GM18511 (cell line): Measurements from ENCODE around the gene FCER1A.

ENCODE experiments used
- ATAC-seq: cut with Tn5 transposase; IDR thresholded peaks from one replicate; pipeline ENCODE4 v1.9.1; 2021; ENCODE audit warnings: mild to moderate bottlenecking, moderate library complexity; ENCODE audit not compliant: unreplicated experiment

FCER1A gene

DNA sequence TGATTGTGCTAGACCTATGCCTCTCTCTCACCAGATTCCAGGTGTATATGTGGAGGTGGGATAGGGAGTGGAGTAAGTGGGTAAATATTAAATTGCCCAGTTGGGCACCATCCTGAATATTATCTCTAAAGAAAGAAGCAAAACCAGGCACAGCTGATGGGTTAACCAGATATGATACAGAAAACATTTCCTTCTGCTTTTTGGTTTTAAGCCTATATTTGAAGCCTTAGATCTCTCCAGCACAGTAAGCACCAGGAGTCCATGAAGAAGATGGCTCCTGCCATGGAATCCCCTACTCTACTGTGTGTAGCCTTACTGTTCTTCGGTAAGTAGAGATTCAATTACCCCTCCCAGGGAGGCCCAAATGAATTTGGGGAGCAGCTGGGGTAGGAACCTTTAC lies at the start of gene FCER1A:
Gene FCER1A, plus strand, starts transcription at position 242 of the 400 bp plus-strand sequence. Its CDS starts 29 bp downstream, at position 271.
- ATAC-seq: no peak

DNA sequence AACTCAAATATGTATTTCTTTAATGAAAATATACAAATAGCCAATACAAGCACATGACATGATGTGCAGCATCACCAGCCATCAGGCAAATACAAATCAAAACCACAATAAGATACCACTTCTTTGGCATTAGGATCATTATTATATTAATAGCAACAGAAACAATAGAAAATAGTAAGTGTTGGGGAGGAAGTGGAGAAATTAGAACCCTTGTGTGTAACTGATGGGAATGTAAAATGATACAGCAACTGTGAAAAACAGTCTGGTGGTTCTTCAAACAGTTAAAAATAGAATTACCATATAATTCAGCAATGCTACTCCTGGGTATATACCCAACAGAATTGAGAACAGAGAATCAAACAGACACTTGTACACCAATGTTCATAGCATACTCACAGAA lies 40.8 kb upstream of the FCER1A start:
- ATAC-seq: no peak

DNA sequence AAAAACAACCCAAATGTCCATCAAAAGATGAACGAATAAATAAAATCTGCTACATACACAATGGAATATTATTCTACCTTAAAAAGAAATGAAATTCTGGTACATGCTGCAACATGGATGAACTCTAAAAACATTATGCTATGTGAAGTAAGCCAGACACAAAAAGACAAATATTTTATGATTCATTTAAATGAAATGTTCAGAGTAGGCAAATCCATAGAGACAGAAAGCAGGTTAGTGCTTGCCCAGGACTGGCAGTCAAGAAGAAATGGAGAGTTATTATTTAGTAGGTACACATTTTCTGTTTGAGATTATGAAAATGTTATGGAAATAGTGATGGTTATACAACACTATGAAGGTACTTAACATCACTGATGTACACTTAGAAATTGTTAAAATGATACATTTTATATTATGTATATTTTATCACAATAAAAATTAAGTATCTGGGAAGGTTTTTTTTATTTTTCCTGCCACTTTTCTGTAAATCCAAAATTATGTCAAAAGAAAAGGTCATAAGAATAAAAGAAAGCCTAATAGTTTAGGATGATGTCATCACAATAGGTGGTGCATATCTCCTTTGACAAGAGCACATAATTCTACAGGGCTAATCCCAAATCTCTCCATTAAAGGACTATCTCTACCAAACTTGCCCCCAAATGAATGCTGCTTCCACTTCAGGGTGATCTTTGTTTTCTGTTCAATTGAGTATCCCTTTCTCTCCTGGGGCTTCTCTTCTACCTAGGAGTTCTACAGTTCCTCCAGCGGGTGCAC lies 40.2 kb upstream of the FCER1A start:
- no peak for ATAC-seq

DNA sequence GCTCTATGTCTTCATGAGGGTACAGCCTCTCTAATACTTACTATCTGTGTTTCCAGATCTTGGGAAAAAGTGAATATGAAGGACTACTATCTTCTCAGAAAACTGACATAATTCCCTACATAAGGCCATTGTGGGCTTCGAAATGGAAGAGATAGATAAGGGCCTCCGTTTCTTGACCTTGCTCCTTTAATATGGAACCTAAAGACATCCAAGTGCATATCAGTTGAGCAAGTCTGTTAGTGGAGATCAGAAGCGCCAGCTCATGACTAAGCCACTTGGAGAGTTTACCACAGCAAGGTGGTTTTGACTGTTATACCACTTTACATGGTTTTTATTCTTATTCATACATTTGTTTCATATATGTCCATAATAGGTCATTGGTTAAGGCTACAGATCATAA lies 35.3 kb upstream of the FCER1A start:
- ATAC-seq: no peak

DNA sequence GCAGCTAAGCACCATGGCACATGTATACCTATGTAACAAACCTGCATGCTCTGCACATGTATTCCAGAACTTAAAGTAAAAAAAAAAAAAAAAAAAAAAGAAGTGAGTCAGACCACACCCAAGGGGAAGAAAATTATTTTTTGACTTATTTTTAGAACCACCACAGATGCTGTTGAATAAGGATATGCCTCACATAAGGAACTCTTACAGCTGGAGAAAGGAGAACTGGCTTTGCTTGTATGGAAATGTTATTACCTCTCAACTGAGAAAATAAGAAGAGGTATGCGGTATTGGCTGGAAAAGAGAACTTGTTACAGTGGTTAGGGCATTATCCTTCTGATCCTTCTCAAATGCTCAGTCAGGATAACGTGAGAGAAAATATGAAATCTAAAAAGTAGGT lies 27.5 kb upstream of the FCER1A start:
- ATAC-seq: no peak

DNA sequence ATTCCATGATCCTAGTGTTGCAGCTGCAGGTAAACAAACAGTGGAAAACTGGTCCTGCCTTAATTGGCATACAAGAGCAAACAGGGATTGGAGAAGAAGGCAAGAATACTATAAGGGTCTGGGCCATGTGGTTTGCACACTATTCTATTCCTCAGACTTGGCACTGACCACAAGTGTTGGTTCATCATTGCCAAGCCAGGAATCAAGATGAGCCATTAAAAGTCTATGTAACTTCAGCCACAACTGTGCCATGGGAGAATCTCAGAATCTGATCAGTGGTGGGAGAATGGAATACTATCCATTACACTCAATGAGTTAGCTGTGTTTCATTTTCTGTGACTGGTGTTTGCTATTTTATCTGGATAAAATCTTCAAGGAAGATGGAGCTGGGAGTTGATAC lies 26.2 kb upstream of the FCER1A start:
- no peak for ATAC-seq

DNA sequence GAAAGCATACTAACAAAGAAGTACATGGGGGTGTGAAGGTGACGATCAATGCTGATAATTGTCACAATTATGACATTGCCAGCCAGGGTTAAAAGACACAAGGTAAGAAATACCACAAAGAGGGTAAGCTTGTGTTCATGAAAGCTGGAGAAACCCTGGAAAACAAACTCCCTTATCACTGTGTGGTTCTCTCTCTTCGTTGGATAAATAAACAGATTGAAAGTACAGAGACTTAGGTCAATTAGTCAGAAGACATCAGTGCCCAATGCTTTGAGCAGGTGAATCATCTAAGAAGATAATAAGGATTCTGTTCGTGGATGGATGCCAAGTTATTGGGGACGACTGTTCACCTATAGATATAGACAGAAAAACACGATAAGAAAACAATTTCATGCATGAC lies 22.4 kb upstream of the FCER1A start:
- no peak for ATAC-seq

DNA sequence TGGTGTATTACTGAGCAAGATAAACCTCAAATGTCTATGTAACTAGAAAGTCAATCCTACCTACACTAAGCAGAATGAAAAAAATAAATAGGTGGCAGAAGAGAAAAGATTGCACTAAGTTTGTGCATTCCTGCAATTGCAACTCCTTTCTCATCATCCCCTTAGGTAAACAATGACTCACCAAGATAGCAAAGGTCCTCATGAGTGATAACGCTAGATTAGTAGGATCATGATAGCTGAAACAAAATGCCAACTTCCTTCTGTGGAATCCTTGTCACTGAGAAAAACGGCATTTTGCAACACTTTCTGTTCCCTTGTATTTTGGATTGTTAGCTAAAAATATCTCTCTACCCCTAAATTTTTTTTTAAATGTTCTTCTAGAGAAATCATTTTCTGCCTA lies 20.0 kb upstream of the FCER1A start:
- ATAC-seq: no peak

DNA sequence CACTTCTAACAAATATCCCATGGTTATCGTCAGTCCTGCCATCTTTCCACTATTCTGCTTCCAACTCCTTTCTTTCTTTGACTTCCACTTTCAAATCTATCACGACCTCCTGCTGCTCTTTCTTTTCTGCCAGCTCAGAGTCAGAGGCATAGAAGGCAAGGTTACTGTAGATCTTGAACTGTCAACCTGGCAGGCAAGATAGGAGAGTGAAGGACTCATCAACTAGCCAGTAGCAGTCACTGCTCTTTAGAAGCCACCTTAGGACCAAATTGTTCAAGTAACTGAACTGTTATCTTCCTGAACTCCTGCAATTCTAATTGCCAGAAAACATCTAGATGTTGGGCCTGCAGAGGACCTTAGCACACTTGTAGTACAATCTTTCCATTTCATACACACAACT lies 13.1 kb upstream of the FCER1A start:
- ATAC-seq: no peak

DNA sequence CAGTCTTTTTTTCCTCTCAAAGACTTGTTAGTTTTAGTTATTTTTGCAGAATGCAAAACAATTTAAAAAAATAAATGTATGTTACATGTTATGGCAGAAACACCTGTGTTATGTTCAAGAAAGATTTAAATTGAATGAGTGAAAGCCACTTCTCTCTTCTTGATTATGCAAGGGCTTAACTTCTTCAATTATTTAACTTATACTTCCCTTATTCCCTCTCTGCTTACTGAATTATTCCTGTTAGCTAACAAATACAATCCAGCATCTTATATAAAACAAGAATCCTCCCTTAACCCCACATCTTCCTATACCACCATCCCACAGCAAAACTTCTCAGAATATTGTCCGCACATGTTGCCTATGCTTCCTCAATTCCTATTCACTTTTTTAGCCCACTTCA lies 10.7 kb upstream of the FCER1A start:
- no peak for ATAC-seq

DNA sequence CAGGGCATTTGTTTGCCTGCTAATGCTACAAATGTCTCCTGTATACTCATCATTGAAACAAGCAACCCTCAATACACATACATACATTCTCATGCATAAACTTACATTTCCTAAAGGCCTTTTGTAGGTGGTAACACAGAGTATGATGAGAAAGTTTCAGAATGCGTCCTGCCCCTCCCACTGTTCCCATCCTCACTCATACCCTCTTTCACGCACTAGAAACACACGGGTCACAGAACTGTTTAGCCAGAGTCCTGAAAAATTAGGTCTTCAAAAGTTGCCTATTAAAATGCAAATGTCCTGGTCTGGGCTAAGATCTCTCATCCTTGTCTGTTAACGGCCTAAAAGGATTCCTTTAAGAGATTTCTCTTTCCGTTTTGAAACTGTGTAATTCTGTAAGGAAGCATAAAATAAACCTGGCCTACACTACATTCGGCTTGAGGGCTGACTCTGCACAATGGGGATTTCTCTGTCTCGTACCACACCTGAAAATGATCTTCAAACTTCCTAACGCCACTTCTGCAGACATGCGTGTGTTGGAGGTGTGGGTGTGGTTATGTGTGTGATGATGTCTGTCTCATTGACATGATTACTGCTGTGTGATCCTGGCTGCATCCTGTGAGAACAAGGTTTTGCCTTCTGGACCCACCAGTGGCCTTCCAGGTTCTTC lies 5.3 kb upstream of the FCER1A start:
- no peak for ATAC-seq

DNA sequence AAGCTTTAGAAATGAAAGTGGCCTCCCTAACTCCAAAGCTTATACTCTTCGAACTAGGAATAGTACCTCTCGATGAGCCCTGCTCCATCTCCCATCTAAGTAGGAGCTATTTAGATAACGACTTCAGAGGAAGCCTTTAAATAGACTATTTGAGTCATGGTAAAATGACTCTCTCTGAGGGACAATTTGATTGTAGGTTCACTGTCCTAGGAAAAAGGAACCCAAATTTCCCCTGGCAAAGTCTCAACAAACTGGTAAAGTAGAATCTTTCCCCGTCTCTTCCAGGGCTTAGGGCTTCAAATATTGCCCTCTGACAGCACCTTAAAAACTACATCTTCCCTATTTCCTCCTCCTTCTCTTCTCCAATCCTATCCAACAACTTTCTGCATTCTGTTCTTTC lies 2.0 kb upstream of the FCER1A start:
- no peak for ATAC-seq

DNA sequence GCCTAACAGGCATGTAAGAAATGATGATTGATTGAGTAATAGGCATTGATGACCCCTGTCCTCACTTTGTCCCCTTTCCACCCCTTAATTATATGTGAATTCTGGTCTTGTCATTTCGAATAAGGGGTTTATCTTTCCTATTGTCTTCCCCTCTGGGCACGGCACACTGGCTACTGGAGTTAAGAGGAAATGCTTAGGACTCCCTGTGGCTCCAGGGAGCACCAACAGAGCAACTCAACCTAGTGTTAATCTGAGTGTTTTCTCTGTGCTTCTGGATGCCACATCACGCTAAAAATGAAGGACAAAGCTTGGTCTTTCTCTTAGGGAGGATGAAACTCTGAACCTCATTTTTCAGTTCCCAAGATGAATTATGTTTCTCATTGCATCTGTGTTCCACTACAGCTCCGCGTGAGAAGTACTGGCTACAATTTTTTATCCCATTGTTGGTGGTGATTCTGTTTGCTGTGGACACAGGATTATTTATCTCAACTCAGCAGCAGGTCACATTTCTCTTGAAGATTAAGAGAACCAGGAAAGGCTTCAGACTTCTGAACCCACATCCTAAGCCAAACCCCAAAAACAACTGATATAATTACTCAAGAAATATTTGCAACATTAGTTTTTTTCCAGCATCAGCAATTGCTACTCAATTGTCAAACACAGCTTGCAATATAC lies 5.3 kb downstream of the FCER1A start:
- no peak for ATAC-seq

DNA sequence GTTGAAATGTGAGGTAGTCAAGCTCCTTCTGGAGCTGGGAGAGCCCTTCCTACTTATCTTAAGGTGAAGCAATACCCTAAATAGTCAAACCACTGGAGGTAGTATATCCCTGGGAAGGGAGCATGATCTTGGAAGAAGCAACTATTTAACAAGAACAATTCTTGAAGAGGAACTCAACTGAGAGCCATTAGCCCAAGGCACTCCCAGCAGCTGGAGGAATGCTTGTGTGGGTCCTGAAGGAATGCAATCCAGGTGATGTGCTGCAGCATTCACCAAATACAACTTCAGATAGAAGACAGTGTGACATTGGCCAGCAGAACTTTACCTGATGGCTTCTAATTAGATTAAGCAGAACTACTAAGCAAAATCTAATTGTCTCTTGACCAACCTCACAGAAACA lies 9.5 kb downstream of the FCER1A start:
- ATAC-seq: no peak

DNA sequence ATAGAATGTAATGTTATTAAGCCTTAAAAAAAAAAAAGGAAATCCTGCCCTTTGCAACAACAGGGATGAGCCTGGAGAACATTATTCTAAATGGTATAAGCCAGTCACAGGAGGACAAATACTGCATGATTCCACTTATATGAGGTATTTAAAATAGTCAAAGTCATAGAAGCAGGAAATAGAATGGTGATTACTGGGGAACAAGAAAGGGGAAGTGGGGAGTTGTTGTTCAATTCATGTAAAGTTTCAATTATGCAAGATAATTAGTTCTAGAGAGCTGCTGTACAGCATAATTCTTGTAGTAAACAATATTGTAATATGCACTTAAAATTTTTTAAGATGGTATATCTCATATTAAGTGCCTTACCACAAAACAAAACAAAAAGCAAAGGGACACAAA lies 13.2 kb downstream of the FCER1A start:
- no peak for ATAC-seq

DNA sequence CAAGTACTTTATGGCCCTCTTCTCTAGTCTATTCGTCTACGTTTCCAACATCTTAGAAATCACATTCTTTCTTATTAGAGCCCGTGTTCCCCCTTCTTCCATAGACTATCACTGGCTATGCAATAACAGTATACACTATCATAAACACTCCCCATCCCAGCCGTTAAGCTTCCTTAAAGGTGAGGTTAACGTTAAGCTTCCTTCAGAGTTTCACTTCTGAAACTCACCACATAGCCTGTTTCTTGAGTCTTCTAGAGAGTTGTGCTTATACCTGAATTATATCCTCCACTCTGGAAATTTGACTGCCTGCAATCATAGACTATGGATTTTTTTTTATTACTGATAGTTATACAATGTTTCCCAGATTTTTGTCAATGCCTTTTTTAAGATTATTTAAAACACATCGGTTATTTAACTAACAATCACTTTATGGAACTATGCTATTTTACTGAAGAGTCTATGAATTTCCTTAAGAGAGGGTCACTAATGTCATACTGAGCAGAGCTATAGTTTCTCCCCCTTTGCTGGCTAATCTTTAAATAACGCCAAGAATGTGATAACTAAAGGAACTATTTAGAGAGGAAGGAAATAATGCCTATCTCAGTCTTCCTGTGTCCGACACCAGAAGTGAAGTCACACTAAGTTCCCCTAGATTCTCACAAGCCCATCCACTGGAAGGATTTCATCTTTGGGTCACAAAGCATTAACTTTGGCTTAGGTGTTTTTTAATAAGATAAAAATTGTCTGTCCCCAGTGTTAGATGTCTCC lies 16.8 kb downstream of the FCER1A start:
- no peak for ATAC-seq

DNA sequence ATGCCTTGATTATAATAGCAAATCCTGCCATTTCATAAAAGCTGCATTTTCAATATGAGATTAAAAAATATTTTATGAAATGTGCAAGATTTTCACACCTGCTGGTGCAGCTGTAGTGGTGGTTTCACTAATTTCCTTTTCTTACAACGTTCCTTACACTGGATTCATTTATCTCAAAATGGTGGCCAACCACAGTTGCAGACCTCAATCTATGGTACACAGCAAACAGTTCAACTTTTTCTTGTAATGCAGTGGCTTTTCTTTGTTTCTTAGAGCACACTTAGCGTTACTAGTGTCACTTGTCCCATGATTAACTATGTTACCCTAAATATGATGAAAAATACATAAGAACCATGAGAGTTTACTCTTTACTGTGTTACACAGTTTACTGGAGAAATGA lies 32.7 kb downstream of the FCER1A start:
- no peak for ATAC-seq

DNA sequence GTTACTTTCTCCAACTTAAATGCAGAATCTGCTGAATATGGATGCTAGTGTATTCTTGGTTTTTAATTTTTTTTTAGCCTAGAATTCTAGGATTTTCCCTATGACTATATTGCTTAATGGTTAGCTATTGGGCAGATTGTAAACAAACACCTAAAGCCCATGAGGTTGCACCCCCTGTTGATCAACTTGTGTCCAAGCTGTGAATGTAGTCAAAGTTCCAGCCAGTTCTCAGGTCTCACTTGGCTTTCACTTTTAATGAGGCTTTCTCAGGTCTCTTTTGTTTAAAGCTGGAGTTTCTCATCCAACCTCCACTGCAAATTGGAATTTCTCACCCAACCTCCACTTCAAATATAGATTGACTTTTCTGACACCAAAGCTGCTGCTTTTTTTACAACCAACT lies 35.9 kb downstream of the FCER1A start:
- ATAC-seq: no peak

DNA sequence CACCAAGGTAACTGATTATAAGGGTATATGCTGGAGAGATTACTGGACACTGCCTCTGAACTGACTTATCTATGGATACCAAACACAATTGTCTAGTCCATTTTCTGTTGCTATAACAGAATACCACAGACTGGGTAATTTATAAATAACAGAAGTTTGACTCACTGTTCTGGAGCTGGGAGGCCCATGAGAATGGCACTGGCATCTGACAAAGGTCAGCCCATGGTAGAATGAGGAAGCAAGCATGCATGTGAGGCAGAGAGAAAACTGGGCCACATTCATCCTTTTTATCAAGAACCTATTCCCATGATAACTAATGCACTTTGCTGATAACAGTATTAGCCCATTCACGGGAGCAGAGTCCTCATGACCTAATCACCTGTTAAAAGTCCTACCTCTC lies 37.4 kb downstream of the FCER1A start:
- ATAC-seq: no peak

DNA sequence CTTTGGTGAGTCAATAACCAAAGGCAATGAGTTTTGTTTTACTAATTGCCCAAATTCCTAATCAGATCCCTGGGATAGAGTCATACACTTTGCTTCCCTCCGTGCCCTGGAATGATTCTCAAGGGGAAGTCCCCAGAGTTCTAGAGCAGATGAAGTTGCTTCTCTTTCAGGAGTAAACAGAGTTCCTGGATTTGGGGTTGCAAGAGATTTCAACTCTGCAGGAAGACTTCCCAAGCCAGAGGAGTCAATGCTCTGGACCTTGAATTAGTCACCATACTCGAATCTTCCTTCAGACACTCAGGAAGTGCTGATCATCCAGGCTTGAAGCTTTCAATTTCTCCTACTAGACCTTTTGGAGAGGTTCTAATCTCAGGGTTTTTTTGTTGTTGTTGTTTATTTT lies 39.6 kb downstream of the FCER1A start:
- no peak for ATAC-seq

DNA sequence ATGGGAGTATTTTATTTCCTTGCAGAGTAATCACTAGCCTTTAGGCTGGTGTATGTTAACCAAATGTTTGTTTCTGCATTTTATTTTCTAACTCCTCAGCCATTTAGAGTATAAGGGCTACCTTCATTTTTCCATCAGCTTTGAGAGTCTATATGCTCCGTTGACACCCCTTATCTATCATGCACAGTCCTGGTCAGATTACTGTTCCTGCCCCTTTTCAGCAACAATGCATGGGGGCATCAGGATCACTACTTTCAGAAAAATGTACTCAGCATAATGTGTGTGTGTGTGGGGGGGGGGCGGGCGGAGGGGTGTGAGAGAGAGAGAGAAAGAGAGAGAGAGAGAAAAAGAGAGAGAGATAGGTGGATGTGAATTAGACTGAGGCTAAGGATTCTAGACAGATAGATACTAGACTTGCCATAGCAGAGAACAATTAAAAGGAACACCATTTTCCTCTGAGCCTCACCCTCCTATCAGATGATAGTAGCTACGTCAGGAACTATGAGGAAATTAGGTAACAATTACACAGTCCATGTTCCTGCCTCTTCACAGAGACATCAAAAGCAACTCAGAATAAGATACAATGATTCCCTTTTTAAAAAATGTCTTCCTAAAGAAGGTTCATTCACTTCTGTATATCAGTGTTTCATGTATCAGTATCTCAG lies 40.8 kb downstream of the FCER1A start:
- ATAC-seq: no peak
